Measurements from ENCODE around the gene MKNK2.

Gene MKNK2

GRCh38 chr19:2046046-2046907 lies 4.8 kb downstream of the MKNK2 start:
- TF ChIP-seq, protein P1, sequence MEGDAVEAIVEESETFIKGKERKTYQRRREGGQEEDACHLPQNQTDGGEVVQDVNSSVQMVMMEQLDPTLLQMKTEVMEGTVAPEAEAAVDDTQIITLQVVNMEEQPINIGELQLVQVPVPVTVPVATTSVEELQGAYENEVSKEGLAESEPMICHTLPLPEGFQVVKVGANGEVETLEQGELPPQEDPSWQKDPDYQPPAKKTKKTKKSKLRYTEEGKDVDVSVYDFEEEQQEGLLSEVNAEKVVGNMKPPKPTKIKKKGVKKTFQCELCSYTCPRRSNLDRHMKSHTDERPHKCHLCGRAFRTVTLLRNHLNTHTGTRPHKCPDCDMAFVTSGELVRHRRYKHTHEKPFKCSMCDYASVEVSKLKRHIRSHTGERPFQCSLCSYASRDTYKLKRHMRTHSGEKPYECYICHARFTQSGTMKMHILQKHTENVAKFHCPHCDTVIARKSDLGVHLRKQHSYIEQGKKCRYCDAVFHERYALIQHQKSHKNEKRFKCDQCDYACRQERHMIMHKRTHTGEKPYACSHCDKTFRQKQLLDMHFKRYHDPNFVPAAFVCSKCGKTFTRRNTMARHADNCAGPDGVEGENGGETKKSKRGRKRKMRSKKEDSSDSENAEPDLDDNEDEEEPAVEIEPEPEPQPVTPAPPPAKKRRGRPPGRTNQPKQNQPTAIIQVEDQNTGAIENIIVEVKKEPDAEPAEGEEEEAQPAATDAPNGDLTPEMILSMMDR (IDR thresholded peaks at IDR 0.05; ENCODE audit: low read depth, low read length, missing control alignments) = no peak
- in situ Hi-C loops (cut with HindIII; ENCODE audit: low sequenced_read_pairs) = no loop called here
- H3K4me3 ChIP-seq (ENCODE audit: low read depth, low read length) = no peak overlapping the region
- no peak for DNase-seq (ENCODE audit: low read depth)

GRCh38 chr19:2045501-2046045 lies 5.5 kb downstream of the MKNK2 start:
- DNase-seq (ENCODE audit: low read depth) = no peak
- TF ChIP-seq, protein P1 (IDR thresholded peaks at IDR 0.05; ENCODE audit: low read depth, low read length, missing control alignments) = no peak
- no peak overlapping the region for H3K4me3 ChIP-seq (ENCODE audit: low read depth, low read length)
- in situ Hi-C loops (cut with HindIII; ENCODE audit: low sequenced_read_pairs) = no loop called here

DNA sequence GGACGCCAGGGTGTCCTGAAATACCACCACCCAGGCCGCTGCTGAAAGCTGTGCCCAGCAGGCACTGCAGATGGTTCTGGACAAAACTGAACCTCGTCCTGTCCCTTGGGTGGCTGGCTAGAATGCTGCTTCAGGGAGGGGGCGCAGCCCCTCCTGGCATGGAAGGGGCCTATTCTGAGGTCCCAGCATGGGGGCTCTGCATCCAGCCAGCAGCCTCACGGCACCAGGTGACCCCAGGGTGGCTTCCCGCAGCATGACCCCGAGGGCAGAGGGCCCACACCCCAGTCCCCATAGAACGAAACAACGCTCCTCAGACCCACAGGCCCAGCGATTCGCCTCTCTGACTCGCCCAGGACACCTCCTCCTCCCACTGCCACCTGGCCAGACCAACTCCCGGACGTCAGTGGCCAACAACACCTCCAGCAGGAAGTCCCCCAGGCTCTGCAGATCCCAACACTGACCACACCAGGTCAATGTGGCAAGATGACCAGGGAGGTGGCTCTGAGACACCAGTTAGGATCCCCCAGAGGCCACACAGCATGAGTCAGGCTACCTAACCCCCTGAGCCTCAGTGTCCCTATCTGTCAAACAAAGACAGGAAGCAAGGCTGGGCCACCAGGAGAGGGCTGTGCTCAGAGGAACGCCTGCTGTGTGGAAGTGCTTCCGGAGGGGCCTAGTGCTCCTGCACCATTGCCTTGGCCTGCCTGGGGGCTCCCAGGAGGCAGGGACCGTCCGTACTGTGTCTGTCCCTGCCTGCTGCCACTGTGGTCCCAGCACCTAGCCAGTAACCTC lies 6.1 kb downstream of the MKNK2 start:
- TF ChIP-seq, protein P1 (IDR thresholded peaks at IDR 0.05; ENCODE audit: low read depth, low read length, missing control alignments) = no peak
- in situ Hi-C loops (cut with HindIII; ENCODE audit: low sequenced_read_pairs) = no loop called here
- no peak for DNase-seq (ENCODE audit: low read depth)
- H3K4me3 ChIP-seq (ENCODE audit: low read depth, low read length) = no peak overlapping the region

GRCh38 chr19:2043961-2044708 lies 6.9 kb downstream of the MKNK2 start:
- no peak for DNase-seq (ENCODE audit: low read depth)
- in situ Hi-C loops (cut with HindIII; ENCODE audit: low sequenced_read_pairs) = no loop called here
- no peak overlapping the region for H3K4me3 ChIP-seq (ENCODE audit: low read depth, low read length)
- TF ChIP-seq, protein P1 (IDR thresholded peaks at IDR 0.05; ENCODE audit: low read depth, low read length, missing control alignments) = no peak

GRCh38 chr19:2043251-2043641 lies 7.8 kb downstream of the MKNK2 start:
- no peak for DNase-seq (ENCODE audit: low read depth)
- in situ Hi-C loops (cut with HindIII; ENCODE audit: low sequenced_read_pairs) = no loop called here
- no peak overlapping the region for H3K4me3 ChIP-seq (ENCODE audit: low read depth, low read length)
- TF ChIP-seq, protein P1 (IDR thresholded peaks at IDR 0.05; ENCODE audit: low read depth, low read length, missing control alignments) = no peak

All from astrocyte of the cerebellum (primary cell).